Inflammatory macrophage (primary cell): ENCODE results near the gene R3HDM4.
A peak's percentile ranks its signal among the peaks of the same experiment; 100 is the strongest.
"Not testable (repeated sequence)": the region's sequence is repeated elsewhere in the genome, so short reads cannot be mapped to it uniquely, and the experiment has no call there.

Experiments used
- DNase-seq, 2 donors: peaks; one replicate each; pipeline ENCODE4 v3.0.0-alpha.2; 2020 to 2022

The R3HDM4 gene

DNA sequence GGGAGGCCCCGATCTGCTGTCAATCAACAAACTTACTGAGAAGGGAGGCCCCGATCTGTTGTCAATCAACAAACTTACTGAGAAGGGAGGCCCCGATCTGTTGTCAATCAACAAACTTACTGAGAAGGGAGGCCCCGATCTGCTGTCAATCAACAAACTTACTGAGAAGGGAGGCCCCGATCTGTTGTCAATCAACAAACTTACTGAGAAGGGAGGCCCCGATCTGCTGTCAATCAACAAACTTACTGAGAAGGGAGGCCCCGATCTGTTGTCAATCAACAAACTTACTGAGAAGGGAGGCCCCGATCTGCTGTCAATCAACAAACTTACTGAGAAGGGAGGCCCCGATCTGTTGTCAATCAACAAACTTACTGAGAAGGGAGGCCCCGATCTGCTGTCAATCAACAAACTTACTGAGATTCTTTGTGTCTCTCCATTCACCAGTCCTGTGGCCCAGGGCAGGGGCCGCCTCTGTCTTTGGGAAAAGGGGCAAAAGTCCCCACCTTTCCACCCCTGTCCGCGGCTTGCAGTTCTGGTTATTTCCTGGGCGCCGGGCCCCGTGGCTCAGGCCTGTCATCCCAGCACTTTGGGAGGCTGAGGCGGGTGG is 59.3 kb downstream of the R3HDM4 start:
- not testable (repeated sequence) for DNase-seq

DNA sequence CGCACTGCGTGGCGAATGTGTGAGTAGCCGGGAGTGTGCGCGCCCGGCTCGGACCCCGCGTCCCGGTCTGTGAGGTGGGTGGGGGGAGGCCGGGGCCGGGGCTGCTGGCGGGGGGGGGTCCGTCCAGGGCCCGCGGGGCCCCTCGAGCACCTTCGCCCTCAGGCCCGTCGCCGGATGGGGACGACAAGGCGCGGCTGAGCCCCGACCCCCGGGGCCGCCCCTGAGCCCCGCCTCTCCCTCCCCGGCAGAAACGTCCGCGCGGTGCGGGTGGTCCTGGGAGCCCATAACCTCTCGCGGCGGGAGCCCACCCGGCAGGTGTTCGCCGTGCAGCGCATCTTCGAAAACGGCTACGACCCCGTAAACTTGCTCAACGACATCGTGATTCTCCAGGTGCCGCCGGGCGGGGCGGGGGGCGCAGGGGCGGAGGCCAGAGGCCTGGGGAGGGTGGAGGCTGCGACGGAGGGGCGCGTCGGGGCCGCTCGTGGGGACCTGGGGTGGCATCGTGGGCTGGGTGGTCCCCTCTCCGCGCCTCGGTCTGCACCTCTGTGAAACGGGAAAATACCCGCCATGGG is 59.9 kb downstream of the R3HDM4 start:
- DNase-seq, result no peak

DNA sequence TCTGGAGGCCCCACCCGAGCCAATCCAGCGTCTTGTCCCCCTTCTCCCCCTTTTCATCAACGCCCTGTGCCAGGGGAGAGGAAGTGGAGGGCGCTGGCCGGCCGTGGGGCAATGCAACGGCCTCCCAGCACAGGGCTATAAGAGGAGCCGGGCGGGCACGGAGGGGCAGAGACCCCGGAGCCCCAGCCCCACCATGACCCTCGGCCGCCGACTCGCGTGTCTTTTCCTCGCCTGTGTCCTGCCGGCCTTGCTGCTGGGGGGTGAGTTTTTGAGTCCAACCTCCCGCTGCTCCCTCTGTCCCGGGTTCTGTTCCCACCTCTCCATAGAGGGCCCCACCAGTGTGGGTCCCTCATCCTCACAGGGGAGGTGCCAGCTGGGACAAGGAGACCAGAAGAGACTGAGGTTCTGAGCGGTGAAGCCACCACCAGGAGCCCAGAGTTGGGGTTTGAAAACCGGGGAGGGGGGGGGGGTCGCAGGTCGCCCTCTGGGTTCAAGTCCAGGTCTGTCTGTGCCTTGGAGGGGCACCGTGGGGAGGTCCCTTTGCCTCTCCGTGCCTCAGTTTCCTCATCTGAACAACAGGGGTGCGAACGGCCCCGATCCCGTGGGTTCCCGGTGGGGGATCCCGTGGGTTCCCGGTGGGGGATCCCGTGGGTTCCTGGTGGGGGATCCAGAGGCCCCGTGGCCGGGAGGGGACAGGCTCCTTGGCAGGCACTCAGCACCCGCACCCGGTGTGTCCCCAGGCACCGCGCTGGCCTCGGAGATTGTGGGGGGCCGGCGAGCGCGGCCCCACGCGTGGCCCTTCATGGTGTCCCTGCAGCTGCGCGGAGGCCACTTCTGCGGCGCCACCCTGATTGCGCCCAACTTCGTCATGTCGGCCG is 60.6 kb downstream of the R3HDM4 start, which contains the start of gene ELANE:
Gene ELANE (plus strand): TSS at position 168 of the 878 bp plus-strand sequence. CDS start 26 bp downstream, at position 194.
- DNase-seq, result no peak

DNA sequence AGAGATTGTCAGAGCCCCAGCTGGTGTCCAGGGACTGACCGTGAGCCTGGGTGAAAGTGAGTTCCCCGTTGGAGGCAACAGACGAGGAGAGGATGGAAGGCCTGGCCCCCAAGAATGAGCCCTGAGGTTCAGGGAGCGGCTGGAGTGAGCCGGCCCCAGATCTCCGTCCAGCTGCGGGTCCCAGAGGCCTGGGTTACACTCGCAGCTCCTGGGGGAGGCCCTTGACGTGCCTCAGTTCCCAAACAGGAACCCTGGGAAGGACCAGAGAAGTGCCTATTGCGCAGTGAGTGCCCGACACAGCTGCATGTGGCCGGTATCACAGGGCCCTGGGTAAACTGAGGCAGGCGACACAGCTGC is 62.1 kb downstream of the R3HDM4 start:
- no peak for DNase-seq

DNA sequence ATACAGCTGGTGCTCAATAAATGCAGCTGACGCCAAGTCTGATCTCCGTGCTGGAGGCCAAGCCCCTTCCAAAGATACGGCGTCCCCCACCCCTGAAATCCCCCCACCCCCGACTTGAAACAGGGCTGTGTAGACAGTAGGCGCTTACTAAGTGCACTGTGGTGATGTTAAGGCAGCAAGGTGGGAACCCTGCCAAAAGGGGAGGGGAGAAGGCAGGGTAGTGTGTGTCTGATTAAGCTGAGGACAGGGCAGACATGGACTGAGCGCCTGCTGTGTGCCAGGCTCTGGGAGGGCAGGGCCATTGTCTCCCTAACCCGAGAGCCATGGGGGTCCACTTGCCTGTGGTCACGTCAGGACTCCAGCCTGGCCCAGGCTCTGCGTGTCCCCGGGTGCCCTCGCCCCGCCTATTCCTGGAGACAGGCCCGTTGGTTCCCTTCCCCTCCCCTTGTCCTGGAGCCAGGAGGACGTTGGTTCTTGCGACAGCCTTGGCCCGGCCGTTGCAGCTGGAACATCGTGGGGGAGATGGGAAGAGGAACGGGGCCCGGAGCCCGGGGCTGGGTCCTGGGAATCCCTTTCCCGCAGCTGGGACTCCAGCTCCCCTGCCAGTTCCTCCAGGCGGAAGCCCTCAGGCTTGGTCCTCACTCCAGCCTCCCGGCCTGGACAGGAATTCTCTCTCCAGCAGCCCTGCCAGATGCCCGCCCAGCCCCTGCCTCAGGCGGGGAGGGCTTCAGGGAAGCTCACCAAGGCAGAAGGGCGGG is 62.6 kb downstream of the R3HDM4 start:
- DNase-seq, result peak; percentile 54 to 56

DNA sequence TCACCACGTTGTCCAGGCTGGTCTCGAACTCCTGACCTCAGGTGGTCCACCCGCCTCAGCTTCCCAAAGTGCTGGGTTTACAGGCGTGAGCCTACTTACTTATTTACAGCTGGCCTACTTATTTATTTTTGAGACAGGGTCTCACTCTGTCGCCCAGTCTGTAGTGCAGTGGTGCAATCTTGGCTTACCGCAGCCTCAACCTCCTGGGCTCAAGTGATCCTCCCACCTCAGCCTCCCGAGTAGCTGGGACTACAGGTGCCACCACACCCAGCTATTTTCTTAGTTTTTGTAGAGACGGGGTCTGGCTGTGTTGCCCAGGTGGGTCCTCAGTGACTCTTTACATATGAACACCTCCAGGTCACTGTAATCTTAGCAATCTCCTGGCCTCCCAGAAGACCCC is 63.8 kb downstream of the R3HDM4 start:
- not testable (repeated sequence) for DNase-seq

DNA sequence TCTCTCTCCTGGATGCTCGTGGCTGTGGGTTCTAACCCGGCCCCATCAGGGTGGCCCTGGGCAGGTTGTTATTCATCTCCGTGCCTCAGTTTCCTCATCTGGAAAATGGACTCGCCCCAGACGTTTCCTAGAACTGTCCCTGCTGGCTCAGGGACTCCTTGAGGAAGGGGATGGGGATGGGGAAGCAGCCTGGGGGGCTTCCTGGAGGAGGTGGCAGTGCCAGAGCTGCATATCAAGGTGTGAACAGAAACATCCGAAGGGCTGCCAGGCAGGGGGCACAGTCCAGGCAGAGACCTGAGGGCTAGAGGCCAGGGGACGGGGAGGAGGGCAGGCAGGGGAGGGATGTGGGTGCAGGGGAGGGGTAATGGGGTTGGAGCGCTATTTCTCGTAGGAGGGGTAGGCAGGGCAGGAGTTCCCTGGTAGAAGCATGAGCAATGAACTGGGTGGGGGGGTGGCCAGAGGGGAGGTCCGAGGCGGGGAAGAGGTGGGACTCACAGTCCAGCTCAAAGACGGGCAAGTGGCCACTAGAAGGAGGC is 64.6 kb downstream of the R3HDM4 start:
- DNase-seq, result no peak
